D341Med (cell line): Measurements from ENCODE around the gene MIB1.

ENCODE experiments used
- DNase-seq: peaks from one replicate; pipeline ENCODE4 v3.0.0; 2012; ENCODE audit warnings: low spot score

MIB1 gene

DNA sequence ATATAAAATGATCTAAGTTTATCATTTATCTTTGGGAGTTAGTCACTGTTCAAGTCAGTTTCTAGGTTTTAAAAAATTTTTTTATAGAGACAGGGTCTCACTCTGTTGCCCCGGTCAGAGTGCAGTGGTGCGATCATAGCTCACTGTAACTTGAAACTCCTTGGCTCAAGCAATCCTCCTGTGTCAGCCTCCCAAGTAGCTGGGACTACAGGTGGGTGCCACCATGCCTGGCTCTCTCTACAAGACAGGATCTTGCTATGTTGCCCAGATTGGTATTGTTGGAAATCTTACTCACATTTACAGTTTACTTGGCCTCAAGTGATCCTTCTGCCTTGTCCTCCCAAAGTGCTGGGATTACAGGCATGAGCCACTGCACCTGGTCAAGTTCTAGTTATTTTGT, 74.5 kb downstream of the MIB1 start:
- no peak for DNase-seq

- DNase-seq, result peak; percentile 41
Observed at GRCh38 chr18:21820033-21820810, 79.6 kb downstream of the MIB1 start.

- no peak for DNase-seq
Observed at GRCh38 chr18:21820811-21821143, 80.2 kb downstream of the MIB1 start.

DNA sequence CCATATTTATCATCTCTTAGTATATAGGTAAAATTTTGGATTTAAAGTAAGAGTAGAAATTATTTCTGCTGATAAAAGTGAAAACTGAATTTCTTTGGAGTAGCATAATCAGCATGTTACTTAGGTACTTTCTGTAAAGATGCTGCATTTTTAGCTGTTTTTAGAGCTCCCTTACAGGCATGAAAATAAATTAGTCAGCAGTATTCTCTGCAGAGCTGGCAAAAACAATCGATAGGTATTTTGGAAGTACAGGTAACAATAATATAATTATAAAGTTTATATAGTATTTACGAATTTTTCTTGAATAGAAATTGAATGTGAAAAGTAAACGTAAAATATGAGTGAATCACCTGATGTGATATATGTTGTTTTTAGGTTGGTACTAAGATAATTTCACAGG, 83.3 kb downstream of the MIB1 start:
- DNase-seq, result no peak

DNA sequence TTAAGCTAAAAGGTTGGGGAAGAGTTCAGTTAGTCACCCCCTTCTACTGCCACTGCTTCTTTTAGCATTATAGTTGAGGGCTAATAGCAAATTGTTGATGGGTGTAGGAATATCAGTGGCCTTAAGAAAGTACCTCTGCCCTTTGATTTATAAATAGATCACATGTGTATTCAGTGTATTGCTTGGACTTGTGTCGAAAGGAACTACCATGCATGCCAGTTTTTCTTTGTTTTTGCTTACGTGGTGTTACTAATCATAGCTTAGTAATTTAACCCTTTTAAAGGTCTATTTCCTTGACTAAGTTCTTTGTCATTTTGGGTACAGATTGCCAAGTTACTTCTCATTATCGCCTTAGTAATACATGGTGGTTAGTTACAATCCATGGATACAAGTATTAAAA, 85.6 kb downstream of the MIB1 start:
- DNase-seq, result no peak

- DNase-seq, result no peak
Observed at GRCh38 chr18:21826641-21827302, 86.2 kb downstream of the MIB1 start.

DNA sequence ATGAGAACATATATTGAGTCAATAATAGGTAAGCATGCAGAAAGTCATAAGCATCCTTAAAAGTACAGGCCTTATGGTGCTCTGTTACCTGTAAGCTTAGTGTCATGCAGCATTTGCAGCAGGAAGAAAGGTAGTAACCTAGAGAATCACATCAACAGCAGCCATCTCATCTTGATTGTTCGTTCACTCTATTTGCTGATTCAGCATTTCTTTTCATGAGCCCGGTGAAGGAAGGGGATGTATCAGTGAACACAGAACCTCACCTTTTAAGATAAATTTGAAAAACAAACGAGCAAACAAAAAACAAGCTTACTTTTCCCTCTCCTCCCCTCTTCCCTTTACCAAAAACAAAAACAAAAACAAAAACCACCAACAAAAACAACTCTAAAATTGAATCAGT, 89.9 kb downstream of the MIB1 start:
- DNase-seq, result no peak

DNA sequence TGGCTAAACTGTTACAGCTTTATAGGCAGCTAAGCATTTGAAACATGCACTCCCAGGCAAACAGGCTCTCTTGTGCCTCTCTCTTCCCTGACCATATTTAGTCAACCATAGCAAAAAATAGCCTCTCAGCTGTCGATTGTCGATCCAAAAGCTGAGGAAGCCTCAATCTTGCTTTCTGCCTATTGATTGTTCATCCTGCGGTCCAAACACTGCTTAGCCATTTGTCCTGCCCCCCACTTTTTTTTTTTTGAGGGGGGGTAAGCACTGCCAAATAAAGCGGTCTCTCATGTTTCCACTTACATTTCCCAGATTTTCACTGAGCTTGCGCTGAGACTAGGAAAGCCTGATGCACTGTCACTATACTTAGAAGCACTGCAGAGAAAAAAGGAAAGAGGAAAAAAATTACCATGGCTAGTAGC, 90.8 kb downstream of the MIB1 start:
- DNase-seq, result no peak

DNA sequence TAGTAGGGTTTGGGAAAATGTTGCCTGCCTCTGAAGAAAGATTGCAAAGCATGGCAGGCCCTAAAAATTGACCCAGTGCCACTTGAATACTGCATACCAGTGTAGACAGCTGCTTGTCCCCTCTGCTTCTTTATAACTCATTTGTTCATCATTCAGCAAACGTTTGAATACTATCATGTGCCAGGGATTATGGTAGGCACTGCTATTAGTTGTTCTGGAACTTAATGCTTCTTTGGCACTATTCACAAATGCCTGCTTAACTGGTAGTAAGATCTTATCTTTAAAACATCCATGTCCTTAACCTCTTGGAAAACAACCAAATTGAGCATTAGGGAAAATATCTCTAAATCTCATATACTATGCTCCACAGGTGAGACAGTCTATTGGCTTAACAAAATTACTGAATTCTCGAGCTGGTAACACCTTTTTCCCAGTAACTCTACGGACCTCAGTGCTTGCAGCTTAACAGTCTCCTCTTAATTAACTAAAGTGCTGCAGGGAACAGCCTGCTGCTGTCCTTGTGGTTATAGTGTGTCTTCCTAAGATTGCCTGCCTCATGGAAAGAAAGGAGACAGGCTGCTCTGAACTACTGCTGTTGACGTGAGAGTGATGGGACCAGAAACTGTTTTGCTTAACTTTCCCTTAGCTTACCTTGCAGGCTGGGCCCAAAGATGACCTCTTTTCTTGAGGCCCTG, 93.2 kb downstream of the MIB1 start:
- DNase-seq, result peak; percentile 79

- DNase-seq, result no peak
Observed at GRCh38 chr18:21834299-21834660, 93.7 kb downstream of the MIB1 start.

DNA sequence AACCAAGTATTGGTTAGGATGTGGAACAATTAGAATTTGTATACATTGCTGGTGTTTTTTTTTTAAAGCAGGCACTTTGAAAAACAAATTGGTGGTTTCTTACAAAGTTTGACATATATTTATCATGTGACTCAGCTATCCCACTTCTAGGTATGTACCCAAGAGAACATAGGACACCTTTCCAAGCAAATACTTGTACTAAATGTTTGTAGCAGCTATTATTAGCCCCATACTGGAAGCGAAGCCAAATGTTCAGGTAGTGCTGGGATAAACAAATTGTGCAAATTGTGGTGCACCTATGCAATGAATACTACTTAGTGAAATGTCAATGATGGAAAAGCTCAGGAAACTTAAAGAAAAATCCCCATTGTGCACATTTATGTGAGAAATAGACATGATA, 101.0 kb downstream of the MIB1 start:
- DNase-seq, result no peak

DNA sequence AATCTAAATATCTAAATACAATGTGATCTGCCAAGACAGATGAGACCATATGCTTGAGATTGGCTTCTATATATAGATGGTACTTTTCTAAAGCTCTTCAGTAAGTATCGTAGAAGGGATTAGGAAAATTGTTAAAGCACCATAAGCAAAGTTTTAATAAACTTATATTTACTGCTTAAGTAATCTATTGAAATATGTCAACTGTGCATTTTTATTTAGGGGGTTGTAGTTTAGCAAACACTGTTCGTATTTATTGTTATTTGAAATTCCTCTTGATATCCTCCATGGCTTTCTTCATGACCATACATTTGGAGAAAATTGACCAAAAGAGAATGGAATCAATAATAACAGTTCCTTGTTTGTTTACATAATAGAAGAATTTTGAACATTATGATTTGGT, 102.7 kb downstream of the MIB1 start:
- DNase-seq, result no peak

- DNase-seq, result no peak
Observed at GRCh38 chr18:21851327-21851961, 110.9 kb downstream of the MIB1 start.

DNA sequence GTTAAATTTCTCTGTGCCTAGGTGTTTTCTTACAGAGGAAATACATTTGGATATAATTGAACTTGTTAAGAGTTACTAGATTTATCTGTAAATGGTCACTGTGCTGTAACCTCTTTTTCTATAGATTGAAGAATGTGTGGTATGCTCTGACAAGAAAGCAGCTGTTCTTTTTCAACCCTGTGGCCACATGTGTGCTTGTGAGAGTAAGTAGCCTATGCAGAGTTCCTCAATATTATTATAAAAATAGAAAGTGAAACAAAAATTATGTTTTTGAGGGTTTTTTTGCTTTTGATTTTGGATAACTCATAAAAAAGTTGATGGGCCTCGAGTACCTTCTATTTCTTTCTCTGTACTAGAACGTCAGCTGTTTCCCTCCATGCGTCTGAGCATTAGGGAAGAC, 112.4 kb downstream of the MIB1 start:
- no peak for DNase-seq

DNA sequence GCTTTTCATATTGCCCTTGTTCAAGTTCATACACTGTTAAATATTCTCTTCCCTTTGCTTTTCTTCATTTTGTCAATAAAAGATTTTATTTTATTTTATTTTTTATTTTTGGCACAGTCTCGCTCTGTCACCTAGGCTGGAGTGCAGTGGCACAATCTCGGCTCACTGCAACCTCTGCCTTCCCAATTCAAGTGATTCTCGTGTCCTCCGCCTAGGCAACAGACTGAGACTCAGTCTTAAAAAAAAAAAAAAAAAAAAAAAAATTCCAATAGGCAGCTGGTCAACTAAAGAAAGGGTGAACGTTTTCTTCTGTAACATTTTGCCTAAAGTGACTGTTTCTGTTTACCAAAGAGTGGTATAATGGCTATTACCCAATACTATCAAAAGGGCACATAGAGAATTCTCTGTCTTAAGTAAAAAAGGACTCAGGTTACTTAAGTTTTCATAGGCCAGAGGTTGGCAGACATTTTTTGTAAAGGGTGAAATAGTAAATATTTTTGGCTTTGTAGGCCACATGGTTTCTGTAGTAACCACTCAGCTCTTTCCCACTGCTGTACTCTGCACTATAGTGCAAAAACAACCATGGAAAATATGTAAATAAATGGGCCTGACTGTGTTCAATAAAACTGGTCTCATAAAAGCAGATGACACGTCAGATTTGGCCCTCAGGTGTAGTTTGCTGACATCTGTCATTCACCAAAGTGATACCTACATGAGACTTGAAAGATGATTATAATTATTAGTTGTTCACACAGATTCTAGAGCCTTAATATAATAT, 113.4 kb downstream of the MIB1 start:
- no peak for DNase-seq

DNA sequence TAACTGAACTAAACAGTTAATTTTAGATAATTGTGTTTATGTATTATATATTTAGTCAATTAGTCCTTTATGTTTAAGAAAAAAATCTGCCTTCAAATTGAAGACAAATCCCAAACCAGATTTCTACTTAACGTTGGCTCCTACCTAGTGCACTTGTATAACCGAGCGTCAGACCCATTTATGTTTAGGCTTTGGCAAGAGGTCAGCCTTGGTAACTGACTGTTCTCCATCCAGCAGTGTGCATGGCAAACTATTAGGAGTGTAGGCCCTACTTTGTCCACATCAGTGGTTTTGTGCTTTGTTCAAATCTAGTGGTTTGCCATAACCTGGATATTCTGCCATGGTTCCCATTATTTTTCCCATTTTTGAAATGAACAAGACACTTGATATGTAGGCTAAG, 114.8 kb downstream of the MIB1 start:
- no peak for DNase-seq

- no peak for DNase-seq
Observed at GRCh38 chr18:21857871-21858270, 117.3 kb downstream of the MIB1 start.

DNA sequence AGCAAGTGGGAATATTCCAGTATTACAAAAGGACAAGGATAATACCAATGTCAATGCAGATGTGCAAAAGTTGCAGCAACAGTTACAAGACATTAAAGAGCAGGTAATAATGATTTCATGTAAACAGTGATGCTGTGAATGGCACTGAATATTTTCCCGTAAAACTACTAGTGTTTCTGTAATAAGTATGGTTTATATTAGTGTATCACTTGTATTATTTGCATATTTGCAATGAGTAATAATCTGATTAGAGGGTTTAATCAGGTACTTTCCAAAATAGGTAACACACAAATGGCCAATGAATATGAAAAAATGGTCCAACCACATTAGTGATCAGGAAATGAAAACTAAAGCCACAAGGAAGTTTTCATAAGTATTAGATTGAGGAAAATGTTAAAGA, 118.0 kb downstream of the MIB1 start:
- DNase-seq, result no peak

- DNase-seq, result no peak
Observed at GRCh38 chr18:21864386-21864785, 123.8 kb downstream of the MIB1 start.

DNA sequence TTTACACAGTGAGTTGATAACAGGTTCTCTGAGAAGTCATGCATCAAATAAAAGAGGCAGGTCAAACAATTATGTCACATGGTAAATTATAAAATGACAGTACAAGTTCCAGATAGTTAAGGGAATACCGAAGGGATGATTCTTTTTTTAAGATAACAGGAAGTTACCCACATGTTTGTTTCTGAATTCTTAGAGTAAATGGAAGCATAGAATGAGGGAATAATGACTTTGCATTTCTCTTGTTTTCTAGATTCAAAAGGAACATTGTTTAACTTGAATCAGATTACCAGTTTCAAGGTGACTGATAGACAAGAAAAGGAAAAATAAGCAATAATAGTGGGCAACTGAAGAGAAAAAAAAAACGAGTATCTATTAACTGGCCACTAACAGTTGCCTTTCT, 124.5 kb downstream of the MIB1 start:
- no peak for DNase-seq

DNA sequence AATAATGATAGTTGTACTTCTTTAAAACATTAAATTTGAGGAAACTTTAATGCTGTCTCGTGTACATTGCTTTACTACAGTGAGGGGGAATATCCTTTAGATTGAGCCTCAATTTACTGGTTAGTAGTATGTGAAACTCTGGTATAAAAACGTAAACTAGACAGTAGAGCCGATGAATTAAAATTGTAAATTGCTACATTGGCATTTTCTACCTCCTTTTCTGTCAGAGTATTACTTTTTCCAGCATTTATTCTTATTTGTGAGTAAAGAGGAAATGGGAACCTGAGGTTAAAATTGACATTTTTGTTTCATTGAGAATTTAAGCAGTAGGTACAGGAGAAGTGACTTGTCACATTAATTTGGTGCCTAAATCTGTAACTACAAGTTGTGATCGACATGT, 128.2 kb downstream of the MIB1 start:
- no peak for DNase-seq

DNA sequence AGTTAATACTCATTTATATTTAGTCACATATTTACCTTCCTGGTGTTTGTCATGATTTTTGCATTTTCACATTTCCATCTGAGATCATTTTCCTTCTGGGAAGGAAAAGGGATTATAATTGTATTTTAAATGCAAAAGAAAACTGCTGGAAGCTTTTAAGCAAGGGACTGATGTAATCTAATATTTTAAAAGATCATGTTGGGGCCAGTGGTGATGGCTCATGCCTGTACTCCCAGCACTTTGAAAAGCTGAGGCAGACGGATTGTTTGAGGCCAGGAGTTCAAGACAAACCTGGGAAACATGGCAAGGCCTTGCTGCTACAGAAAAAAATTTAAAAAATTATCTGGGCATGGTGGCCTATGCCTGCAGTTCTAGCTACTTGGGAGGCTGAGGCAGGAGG, 149.0 kb downstream of the MIB1 start:
- DNase-seq, result no peak
